Nephron progenitor cell (in vitro differentiated cells): ENCODE results near the gene GZMH.
"Not testable (repeated sequence)": the region's sequence is repeated elsewhere in the genome, so short reads cannot be mapped to it uniquely, and the experiment has no call there.

Source experiments
- DNase-seq: peaks from one replicate; pipeline ENCODE4 v3.0.0; 2021
- H3K27ac Mint-ChIP-seq: 2 replicates; pipeline ENCODE4 v1.8.0; 2021; ENCODE audit warnings: mild to moderate bottlenecking, moderate library complexity, mixed read lengths
- H3K27me3 Mint-ChIP-seq: 2 replicates; pipeline ENCODE4 v1.8.0; 2021; ENCODE audit warnings: mild to moderate bottlenecking, low read depth, mixed read lengths; ENCODE audit not compliant: poor library complexity
- H3K36me3 Mint-ChIP-seq: 2 replicates; pipeline ENCODE4 v1.8.0; 2021; ENCODE audit warnings: low read depth, mixed read lengths
- H3K4me1 Mint-ChIP-seq: 2 replicates; pipeline ENCODE4 v1.8.0; 2021; ENCODE audit warnings: mixed read lengths
- H3K4me3 Mint-ChIP-seq: 2 replicates; pipeline ENCODE4 v1.8.0; 2021; ENCODE audit warnings: mild to moderate bottlenecking, moderate library complexity, mixed read lengths
- H3K9me3 Mint-ChIP-seq: 2 replicates; pipeline ENCODE4 v1.8.0; 2021; ENCODE audit warnings: mild to moderate bottlenecking, moderate library complexity, mixed read lengths
- CTCF ChIP-seq: fragments of 200-600 bp; sonication (generic); IDR thresholded peaks from 2 replicates; pipeline ENCODE4 v1.5.0; 2021; ENCODE audit warnings: antibody characterized with exemption

GZMH gene

GRCh38 chr14:24609655-24610344 is at the start of gene GZMH:
Gene GZMH (minus strand): TSS chr14:24609685. CDS start chr14:24609613, 72 bp downstream.
- no peak for TF ChIP-seq CTCF
- H3K9me3 Mint-ChIP-seq, result peaks cover 18% of the 10 kb centered on the region

GRCh38 chr14:24648361-24648760 is 38.9 kb upstream of the GZMH start:
- H3K27me3 Mint-ChIP-seq, H3K4me3 Mint-ChIP-seq, H3K36me3 Mint-ChIP-seq, H3K27ac Mint-ChIP-seq, DNase-seq, H3K4me1 Mint-ChIP-seq: not testable (repeated sequence)
- peaks cover 58% of the 10 kb centered on the region for H3K9me3 Mint-ChIP-seq

More at GRCh38 chr14:24609655-24610344, at the start of gene GZMH:
- no peak for DNase-seq
- H3K4me1 Mint-ChIP-seq, result peaks cover 36% of the 10 kb centered on the region
- no peak within 1 kb of the TSS for H3K27ac Mint-ChIP-seq
- H3K27me3 Mint-ChIP-seq, result peaks cover 3% of the 10 kb centered on the region
- no peak within 1 kb of the TSS for H3K4me3 Mint-ChIP-seq
- no peaks in the 10 kb centered on the region for H3K36me3 Mint-ChIP-seq

- Mint-ChIP-seq H3K4me3 (no peak overlapping the region), H3K27me3 (peaks cover 4% of the 10 kb centered on the region), H3K9me3 (no peaks in the 10 kb centered on the region), H3K4me1 (no peaks in the 10 kb centered on the region), H3K27ac (no peak overlapping the region), H3K36me3 (no peaks in the 10 kb centered on the region)
- no peak for DNase-seq
- TF ChIP-seq CTCF, result no peak
Measured at GRCh38 chr14:24639905-24640304, 30.4 kb upstream of the GZMH start.

- H3K4me1 Mint-ChIP-seq, result no peaks in the 10 kb centered on the region
- no peaks in the 10 kb centered on the region for H3K9me3 Mint-ChIP-seq
- DNase-seq, result no peak
Measured at GRCh38 chr14:24639270-24639669, 29.8 kb upstream of the GZMH start.

GRCh38 chr14:24634158-24634557 is 24.7 kb upstream of the GZMH start, which contains the start of gene GZMB:
Gene GZMB (minus strand): TSS chr14:24634190. CDS start chr14:24634160, 30 bp downstream.
- Mint-ChIP-seq H3K27me3 (peaks cover 7% of the 10 kb centered on the region), H3K4me3 (no peak within 1 kb of the TSS), H3K27ac (peak within 1 kb of the TSS; percentile 39), H3K36me3 (no peaks in the 10 kb centered on the region), H3K4me1 (no peaks in the 10 kb centered on the region), H3K9me3 (peaks cover 3% of the 10 kb centered on the region)
- TF ChIP-seq CTCF, result no peak
- DNase-seq, result no peak

More at GRCh38 chr14:24639270-24639669, 29.8 kb upstream of the GZMH start:
- Mint-ChIP-seq H3K4me3 (no peak overlapping the region), H3K27ac (no peak overlapping the region), H3K36me3 (no peaks in the 10 kb centered on the region), H3K27me3 (peaks cover 4% of the 10 kb centered on the region)
- no peak for TF ChIP-seq CTCF

GRCh38 chr14:24633353-24633752 is 23.9 kb upstream of the GZMH start:
- no peaks in the 10 kb centered on the region for H3K36me3 Mint-ChIP-seq
- no peak for DNase-seq
- H3K9me3 Mint-ChIP-seq, result peaks cover 3% of the 10 kb centered on the region
- no peak for TF ChIP-seq CTCF
- no peak overlapping the region for H3K4me3 Mint-ChIP-seq
- peaks cover 7% of the 10 kb centered on the region for H3K27me3 Mint-ChIP-seq
- H3K4me1 Mint-ChIP-seq, result no peaks in the 10 kb centered on the region
- peak overlapping the region; percentile 39 for H3K27ac Mint-ChIP-seq
